Stomach (tissue), 4 donors: ENCODE results near the gene SIGLEC8.

Experiments
- CTCF ChIP-seq, 7 experiments: fragments of 450-650 bp in 4 of 7; fragments of 200-600 bp in 3 of 7; sonication (generic) in 3 of 7; IDR thresholded peaks; one replicate each; pipeline ENCODE4 v1.5.1; 2016 to 2019; ENCODE audit warnings: antibody characterized with exemption in 7 of 7, control low read depth in 2 of 7, mild to moderate bottlenecking in 1 of 7
- POLR2A ChIP-seq, 4 donors: fragments of 450-650 bp; IDR thresholded peaks; one replicate each; pipeline ENCODE4 v1.6.1; 2016; ENCODE audit warnings: antibody characterized with exemption in 4 of 4, control low read depth in 2 of 4, mild to moderate bottlenecking in 1 of 4, moderate library complexity in 1 of 4

GRCh38 chr19:51473009-51473707 is 14.9 kb upstream of the SIGLEC8 start:
- TF ChIP-seq CTCF (IDR thresholded peaks at IDR 0.05) (peak in 5 of 7 experiments; percentile 58 to 92 (median 75)), POLR2A (IDR thresholded peaks at IDR 0.05) (no peak)
